NCI-H510A treated with DMSO at 0.1 percent for 48 hours (cell line): ENCODE measurements around the gene VIM.

Source experiments
- DNase-seq: peaks from one replicate; lab custom pipeline; 2025; lab: John Stamatoyannopoulos, UW

Gene VIM

GRCh38 chr10:17228091-17229015 lies at the start of gene VIM:
VIM (plus strand) TSS chr10:17228241; CDS start chr10:17229423, 1,182 bp downstream.
- DNase-seq = no peak

GRCh38 chr10:17179002-17179401 lies 49.0 kb upstream of the VIM start:
- DNase-seq = no peak

- DNase-seq = peak; percentile 43
Observed at GRCh38 chr10:17181110-17181509, 46.9 kb upstream of the VIM start.

- DNase-seq = peak; percentile 93
Observed at GRCh38 chr10:17181751-17182150, 46.3 kb upstream of the VIM start.

- DNase-seq = no peak
Observed at GRCh38 chr10:17183110-17183509, 44.9 kb upstream of the VIM start.

GRCh38 chr10:17185873-17186272 lies 42.2 kb upstream of the VIM start:
- DNase-seq = no peak

GRCh38 chr10:17188644-17189172 lies 39.3 kb upstream of the VIM start:
- DNase-seq = no peak

- DNase-seq = no peak
Observed at GRCh38 chr10:17190602-17191001, 37.4 kb upstream of the VIM start.

GRCh38 chr10:17195083-17195482 lies 33.0 kb upstream of the VIM start:
- no peak for DNase-seq

GRCh38 chr10:17196045-17196444 lies 32.0 kb upstream of the VIM start:
- DNase-seq = no peak

GRCh38 chr10:17196573-17196972 lies 31.5 kb upstream of the VIM start:
- DNase-seq = no peak

- DNase-seq = no peak
Observed at GRCh38 chr10:17199351-17199804, 28.7 kb upstream of the VIM start.

- DNase-seq = no peak
Observed at GRCh38 chr10:17200001-17200911, 27.8 kb upstream of the VIM start.

- DNase-seq = peak; percentile 74
Observed at GRCh38 chr10:17200912-17201793, 26.9 kb upstream of the VIM start, which contains the start of gene TRDMT1. TRDMT1 (minus strand) TSS chr10:17201672; CDS start chr10:17201634, 38 bp downstream.

GRCh38 chr10:17201794-17202116 lies 26.3 kb upstream of the VIM start:
- DNase-seq = no peak

GRCh38 chr10:17202506-17202905 lies 25.5 kb upstream of the VIM start:
- no peak for DNase-seq

- no peak for DNase-seq
Observed at GRCh38 chr10:17202999-17203398, 25.0 kb upstream of the VIM start.

- no peak for DNase-seq
Observed at GRCh38 chr10:17203416-17203815, 24.6 kb upstream of the VIM start.

- no peak for DNase-seq
Observed at GRCh38 chr10:17206210-17206709, 21.8 kb upstream of the VIM start.

- DNase-seq = no peak
Observed at GRCh38 chr10:17208476-17208875, 19.6 kb upstream of the VIM start.

- no peak for DNase-seq
Observed at GRCh38 chr10:17209302-17209701, 18.7 kb upstream of the VIM start.
